Measurements from ENCODE around the gene PSTPIP1.

DNA sequence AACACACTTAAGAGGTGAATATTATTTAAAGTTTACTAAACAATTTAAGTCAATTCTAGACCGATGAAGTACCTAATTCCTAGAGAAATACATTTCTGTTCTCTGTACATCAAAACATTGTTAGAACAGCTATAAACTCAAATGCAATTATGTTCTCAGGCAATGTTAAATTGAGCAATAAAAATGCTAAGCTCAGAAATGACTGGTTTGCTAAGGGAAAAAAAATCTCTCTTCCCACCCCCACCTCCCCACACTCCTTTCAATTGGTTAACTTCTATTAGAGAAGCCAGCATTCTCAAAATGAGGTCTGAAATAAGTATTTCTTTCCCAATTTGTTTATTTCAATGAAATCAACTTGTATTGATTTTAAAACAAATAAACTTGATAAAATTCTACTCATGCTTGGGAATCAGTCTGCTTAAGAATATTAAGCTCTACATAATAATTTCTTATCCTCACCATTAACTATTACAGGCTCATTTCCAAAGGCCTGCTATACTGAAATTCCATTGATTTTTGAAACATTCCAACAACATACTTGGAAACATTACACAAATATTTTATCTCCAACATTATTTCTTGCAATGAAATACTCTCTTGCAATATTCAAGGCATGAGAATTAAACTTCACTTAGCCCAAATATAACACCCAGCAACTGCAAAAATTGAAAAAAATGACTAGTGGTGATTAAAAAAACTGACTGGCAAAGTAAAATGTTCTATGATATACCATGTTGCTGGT, 53.4 kb downstream of the PSTPIP1 start:
- no peak for TF ChIP-seq CTCF (IDR thresholded peaks at IDR 0.05)
- TF ChIP-seq POLR2A (IDR thresholded peaks at IDR 0.05; ENCODE audit: low read depth) = no peak
